ENCODE results near the gene TBC1D21.

The TBC1D21 gene

DNA sequence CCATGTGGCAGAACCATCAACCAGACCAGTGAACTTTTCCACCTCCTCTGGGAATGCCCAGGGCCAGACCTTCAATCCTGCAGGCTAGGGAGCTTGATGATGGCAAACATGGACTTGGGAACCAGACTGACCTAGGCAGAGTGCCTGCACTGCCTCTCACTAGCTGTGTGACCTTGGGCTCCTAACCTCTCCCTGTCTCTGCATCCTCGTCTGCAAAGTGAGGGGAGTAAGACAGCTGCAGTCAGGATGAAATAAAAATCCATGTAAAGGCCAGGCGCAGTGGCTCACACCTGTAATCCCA, 35.4 kb downstream of the TBC1D21 start:
- no peak for DNase-seq (ENCODE audit: low spot score)

DNA sequence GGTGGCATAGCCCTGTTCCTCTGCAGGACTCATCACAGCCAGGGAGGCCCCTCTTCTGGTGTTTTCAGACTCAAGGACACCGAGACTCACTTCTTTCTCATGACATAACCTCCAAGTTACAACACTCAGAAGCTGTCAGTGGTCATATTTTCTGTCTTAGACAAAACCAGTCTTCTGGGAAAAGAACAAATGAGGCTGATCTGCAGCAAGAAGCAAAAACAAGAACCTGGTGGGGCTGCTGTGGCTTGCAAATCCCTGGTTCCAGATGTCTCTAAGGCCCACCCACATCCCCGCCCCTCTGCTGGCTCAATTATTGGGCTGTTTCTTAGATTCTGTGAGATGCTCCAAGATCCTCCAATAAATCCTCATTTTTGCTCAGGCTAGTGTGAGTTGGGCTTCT, 36.3 kb downstream of the TBC1D21 start:
- no peak for DNase-seq (ENCODE audit: low spot score)

DNA sequence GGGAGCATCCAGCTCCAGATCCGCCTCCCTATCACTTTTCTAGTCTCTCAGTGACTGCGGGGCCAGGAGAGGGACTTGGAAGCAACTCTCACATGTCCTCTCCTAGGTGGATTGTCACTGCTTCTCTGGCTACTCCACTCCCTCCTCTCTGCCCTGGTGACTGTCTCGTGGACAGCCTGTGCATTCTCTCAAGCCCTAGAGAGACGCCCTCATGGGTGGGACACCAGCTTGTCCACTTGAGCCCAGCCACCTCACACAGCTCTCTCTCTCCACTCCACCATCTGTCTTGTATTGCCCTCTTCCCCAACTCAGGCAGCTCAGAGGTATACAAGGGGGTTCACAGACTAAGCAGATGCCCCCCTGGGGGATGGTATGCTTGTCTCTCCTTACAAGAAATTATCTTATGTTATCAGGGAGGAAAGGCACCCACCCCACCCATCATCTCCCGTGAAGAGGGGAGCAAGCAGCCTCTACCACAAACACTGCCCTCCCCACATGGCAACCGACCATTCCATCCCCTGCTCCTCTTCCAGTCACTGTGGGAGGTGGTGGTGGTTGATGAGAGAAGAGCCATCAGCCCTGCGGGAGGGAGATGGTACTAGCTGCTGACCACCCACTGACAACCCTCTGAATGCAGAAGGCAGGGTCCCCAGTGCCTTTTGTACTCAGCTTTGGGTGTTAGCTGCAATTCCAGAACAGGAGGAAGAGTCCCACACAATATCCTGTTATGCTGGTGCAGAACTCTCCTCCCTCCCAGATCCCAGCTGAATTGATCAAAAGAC, 37.3 kb downstream of the TBC1D21 start:
- no peak for DNase-seq (ENCODE audit: low spot score)

DNA sequence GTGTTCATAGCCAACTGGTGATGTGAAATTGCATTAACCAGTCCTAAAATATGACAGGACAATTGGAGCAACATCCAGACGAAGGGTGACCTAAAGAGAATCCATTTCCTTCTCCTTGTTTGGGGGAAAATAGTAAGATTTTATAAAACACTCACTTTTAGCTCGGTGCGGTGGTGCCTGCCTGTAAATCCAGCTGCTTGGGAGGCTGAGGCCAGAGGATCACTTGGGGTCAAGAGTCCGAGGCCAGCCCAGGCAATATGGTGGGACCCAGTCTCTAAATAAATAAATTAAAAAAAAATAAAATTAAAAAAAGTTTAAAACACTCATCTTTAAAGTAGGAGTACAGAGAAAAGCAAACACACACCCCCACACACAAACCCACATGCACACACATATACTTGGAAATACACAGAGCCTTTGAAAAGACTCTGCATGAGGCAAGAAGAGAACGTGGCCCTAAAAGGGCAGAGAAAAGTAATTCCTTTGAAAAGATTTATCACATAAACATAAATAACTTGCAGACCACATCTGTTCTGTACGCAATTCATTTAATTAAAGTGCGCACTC, 38.7 kb downstream of the TBC1D21 start:
- no peak for DNase-seq (ENCODE audit: low spot score)

DNA sequence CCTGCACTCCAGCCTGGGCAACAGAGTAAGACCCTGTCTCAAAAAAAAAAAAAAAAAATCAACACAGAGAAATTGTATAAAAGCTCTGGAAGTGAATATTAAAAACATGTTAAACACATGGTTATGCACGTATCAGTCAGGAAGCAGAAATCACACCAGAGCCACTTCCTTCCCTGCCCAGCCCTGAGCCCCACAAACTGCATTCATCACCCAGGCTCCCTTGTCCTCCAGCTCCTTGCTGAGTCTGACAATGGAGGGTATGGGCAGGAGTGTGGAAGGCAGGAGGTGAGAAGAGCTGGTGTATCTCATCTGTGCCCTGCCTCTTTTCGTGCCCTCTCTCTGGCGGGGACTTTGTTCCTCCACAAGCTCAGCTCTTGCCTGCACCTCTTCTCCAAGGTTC, 40.8 kb downstream of the TBC1D21 start:
- no peak for DNase-seq (ENCODE audit: low spot score)

DNA sequence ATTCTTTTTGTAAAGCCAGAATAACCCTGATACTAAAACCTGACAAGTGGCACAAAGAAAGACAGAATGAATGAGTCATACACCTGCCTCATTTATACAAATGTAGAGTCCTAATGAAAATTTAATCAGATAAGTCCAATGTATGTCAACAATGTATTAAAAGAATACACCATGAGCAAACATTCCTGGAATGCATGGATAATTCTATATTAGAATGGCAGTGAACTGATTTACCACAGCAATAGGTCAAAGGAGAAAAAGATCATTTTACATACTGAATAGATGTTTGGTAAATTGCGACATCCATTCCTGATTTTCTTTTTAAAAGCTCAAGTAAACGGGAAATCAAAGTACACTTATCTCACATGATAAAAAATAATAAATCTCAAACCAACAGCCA, 41.7 kb downstream of the TBC1D21 start:
- no peak for DNase-seq (ENCODE audit: low spot score)

DNA sequence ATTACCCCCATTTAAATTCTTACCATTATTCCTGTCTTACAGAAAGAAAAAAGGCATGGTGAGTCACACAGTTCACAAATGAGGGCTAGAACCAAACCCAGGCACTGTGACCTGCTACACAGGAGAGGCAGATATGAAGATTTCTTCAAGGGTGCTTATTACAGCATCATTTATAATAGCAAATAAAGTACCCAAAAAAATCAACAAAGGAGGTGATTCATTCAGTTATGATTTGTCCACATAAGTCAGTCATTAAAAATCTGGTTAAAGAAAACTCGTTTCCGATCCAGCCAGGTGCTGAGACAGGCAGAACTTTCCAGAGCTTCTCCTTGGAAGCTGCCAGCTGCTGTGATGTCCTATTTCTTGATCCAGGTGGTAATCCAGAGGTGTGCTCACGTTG, 45.4 kb downstream of the TBC1D21 start:
- DNase-seq (ENCODE audit: low spot score) = no peak

DNA sequence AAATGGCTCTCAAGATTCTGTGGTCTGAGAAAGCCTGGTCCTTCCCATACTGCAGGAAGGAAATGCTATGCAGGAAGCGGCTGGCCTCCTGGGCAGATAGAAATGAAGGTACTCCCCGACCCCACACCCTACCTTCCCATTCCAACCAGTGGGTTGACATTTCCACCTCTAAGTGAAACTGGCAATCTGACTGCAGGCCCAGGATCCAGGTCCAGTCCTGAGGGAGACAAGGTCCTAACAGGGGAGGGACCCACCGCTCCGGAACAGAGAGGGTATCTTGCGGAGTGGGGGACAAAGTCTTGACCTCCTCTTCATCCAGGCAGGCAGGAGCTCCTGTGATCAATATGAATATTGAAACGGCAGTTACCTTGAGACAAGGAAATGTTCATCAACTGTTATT, 46.3 kb downstream of the TBC1D21 start:
- no peak for DNase-seq (ENCODE audit: low spot score)

DNA sequence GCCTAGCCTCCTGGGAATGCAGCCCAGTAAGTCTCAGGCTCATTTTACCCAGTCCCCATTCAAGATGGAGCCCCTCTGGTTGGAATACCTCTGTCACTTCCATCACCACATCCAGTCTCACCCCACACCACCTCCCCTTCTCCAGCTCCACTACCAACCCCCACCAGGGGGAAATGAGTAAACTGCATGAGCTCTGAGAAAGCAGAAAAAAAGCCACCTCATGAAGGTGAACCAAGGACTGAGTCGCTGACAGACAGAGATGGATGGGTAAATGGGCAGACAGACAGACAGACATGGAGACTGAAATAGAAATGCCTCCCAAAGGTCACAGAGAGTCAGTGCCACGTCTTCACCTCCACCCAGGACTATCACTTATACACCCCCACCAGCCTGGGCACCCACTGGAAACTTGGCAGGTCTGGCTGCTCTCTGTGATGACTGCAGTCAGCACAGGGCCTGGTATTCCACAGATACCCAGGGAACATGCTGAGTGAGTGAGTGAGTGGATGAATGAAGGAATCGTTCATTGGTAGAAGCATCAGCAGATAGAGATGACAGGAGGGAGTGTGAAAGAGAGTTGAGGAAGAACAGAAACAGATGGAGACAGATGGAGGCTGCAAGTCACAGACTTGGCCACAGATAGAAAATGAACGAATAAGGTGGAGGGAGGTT, 48.0 kb downstream of the TBC1D21 start:
- DNase-seq (ENCODE audit: low spot score) = no peak

DNA sequence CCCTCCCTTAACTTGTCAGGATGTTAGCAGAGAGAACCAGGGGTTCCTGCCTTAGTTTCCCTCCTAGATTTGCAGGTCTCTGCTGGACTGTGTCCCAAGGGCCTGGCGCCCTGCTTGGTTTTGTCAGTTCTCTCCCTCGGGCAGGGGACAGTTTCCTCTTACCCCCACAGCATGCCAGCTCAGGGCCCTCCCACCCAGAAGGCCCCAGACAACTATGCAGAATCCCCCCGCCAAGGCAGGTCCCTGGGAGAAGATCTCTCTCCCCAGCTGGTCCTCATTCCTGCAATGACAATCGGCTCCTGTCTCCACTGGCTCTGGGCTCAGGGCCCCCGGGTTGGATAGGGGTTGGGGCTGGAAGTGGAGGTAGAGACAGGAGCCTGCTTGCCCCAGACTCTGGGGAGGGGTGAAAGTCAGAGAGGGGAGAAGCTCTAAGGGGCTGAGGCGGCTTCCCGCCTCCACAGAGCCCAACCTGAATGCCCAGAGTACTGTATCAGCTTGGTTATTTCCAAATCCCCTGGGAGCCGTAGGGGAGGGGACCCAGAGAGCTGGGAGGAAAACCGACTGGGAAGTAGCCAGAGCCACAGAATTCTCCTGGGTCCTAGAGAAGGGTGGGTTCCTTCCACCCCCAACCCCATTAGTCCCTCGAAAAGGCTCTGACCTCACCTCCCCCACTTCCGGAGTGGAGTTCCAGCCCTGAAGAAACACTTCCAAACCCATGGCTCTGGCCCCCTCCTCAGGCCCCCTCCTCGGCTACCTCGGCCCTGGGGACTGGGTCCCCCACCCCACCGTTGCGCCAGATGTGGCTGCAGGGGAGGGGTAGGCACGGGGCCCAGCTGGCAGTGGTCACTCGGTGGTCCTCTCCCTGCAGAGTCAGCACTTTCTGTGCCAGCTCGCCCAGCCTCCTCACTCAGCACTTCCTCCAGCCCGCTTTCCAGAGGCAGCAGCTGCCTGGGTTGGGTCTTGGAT, 49.1 kb downstream of the TBC1D21 start:
- DNase-seq (ENCODE audit: low spot score) = no peak

DNA sequence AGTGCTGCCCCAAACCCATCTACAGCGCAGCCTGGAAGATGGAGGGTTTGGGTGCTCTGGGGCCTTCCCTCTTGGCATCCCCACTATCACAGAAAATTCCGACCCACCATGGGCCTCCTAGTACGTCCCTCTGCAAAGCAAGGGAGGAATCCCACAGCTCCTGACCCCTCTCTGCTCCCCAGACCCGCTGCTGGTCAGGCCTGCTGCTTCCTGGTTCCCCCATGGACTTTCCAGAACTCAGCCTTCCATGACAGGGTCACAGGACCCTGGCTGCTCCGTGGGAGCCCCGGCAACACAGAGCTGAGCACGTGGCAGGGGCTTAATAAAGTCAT, 49.8 kb downstream of the TBC1D21 start:
- DNase-seq (ENCODE audit: low spot score) = no peak

DNA sequence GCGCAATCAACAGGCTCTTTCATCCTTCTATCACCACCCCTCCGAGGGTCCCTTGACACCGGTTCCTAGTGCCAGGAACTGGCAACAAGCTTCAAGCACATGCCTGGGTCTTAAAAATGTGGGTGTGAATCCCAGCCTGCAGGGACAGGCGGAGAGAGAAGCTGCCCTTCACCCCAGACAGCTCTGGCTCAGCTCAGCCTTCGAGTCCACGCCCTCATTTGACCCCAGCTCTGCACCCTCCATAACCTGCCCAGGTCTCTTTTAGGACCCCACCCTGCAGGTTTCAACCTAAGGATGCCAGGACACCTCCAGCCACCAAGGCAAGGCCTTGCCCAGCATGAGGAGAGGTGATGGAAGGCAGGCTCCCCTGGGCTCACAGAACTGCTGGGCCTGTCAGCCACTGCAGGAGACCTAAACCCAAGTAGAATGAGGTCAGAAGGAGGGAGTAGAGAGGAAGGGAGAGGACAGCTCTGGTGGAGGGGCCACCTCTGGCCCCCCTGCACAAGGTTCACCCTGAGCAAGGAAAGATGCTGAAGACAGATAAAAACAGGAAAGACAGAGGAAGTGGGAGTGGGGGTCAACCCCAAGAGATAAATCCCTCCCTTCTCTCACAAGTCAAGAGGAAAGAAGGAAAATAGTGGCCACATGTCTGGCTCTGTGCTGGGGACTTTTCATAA, 50.3 kb downstream of the TBC1D21 start:
- no peak for DNase-seq (ENCODE audit: low spot score)

DNA sequence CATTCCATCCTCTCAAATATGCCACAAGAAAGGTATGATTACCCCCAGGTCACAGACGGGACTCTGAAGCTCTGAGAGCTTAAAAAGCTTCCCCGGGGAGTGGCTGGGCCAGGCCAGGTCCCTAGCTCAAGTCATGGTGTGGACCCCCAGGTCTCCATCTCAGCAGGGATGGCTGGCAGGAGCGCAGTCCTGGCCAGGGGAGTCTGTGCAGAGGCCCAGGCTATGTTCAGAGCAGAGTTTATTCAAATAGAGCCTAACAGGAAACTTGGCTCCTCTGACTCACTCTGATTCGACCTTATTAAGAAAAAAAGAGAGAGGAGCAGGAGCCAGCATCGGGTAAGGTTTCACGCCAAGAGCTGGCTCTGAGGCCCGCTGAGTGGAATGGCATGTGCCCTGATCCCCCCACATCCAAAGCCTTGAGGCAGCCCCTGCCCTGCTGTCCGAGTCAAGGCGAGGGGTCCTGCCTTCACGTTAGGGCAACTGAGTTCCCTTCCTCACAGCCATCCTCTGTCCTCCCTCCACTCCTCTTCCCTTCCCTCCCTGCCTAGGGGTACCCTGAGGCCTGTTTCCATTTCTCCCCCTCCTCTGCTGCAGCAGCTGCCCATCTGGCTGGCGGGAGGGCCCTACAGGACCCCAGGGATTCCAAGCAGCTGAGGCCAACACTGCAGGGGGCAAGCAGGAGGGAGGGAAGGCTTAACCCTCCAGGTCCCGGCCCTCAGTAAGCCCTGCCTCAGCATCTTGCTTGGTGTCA, 51.0 kb downstream of the TBC1D21 start:
- DNase-seq (ENCODE audit: low spot score) = no peak

DNA sequence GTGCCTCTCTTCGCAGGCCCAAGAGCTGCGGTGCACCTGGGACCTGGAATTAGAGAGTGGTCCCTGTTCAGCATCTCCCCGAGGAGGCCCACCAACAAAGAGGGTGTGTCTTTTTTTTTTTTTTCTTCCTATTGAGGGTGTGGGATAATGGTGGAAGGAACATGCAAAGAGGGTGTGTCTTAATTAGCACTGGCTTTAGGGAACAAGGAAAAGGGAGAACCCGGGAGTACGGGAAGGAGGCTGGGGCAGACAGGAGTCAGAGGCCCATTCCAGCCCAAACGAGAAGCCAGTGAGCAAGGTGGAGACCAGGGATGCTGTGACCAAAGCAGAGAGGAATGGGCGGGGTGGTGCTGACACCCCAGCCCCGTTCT, 52.5 kb downstream of the TBC1D21 start:
- DNase-seq (ENCODE audit: low spot score) = no peak

DNA sequence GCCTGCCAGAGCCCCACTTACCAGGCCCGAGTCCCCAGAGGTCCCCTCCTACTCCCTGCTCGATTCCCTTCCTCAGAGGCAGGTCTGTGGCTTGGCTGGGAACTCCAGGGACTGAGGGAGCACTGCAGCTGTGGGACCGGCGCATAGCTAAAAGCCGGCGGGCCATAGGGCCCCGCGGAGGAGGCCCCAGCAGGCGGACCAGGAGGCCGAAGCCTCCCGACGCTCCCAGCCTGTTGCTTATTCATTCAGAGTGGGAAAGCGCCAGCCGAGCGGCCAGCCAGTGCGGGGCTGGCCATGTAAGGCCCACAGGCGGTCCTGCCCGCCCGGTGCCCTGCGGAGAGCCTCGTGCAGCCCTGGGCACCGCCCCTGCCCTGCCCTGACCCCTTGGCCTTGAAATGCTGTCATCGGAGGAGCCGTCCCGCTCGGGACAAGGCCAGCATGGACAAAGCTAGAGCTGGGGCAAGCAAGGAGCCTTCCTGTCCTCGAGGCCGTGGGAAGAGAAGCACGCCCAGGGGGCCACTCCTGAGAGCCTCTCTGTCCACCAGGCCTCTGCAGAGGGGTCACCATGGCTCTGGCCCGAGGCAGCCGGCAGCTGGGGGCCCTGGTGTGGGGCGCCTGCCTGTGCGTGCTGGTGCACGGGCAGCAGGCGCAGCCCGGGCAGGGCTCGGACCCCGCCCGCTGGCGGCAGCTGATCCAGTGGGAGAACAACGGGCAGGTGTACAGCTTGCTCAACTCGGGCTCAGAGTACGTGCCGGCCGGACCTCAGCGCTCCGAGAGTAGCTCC, 53.0 kb downstream of the TBC1D21 start, which contains the start of gene LOXL1:
Gene LOXL1 (plus strand): TSS at position 244 of the 784 bp plus-strand sequence. CDS start 322 bp downstream, at position 566.
- peak; percentile 84 for DNase-seq (ENCODE audit: low spot score)

DNA sequence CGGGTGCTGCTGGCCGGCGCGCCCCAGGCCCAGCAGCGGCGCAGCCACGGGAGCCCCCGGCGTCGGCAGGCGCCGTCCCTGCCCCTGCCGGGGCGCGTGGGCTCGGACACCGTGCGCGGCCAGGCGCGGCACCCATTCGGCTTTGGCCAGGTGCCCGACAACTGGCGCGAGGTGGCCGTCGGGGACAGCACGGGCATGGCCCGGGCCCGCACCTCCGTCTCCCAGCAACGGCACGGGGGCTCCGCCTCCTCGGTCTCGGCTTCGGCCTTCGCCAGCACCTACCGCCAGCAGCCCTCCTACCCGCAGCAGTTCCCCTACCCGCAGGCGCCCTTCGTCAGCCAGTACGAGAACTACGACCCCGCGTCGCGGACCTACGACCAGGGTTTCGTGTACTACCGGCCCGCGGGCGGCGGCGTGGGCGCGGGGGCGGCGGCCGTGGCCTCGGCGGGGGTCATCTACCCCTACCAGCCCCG, 53.7 kb downstream of the TBC1D21 start:
- peak; percentile 76 for DNase-seq (ENCODE audit: low spot score)

DNA sequence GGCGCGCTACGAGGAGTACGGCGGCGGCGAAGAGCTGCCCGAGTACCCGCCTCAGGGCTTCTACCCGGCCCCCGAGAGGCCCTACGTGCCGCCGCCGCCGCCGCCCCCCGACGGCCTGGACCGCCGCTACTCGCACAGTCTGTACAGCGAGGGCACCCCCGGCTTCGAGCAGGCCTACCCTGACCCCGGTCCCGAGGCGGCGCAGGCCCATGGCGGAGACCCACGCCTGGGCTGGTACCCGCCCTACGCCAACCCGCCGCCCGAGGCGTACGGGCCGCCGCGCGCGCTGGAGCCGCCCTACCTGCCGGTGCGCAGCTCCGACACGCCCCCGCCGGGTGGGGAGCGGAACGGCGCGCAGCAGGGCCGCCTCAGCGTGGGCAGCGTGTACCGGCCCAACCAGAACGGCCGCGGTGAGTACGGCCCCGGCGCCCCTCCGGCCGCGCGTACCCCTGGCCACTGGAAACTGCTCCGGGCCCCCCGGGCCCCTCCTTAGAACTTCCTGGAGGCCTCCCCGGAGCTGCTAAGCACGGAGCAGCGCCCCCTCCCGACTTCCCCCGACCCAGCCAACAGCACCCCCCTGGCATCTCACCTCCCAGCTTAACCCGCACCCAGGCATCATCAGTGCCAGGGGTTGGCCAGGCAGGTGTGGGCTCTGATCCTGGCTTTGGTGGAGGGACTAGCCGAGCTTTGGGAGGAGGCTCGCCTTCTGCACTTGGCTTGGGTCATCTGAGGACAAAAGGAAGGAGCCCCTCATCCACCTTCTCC, 54.3 kb downstream of the TBC1D21 start:
- DNase-seq (ENCODE audit: low spot score) = peak; percentile 68

DNA sequence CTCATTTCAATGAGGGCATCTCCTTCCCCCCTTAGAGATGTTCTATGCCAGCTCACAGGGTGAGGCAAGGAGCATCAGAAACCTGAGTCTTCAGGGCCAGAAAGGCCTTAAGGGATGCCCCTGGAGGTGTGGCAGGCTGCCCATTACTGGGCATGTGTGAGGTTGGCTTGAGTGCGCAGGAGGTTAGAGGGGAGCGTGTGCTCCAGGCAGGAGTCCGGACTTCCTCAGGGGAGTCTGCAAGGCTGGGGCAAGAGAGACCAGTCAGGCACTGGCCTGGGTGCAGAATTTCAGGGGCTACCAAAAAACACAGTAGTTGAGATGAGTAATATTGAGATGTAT, 54.8 kb downstream of the TBC1D21 start:
- no peak for DNase-seq (ENCODE audit: low spot score)

DNA sequence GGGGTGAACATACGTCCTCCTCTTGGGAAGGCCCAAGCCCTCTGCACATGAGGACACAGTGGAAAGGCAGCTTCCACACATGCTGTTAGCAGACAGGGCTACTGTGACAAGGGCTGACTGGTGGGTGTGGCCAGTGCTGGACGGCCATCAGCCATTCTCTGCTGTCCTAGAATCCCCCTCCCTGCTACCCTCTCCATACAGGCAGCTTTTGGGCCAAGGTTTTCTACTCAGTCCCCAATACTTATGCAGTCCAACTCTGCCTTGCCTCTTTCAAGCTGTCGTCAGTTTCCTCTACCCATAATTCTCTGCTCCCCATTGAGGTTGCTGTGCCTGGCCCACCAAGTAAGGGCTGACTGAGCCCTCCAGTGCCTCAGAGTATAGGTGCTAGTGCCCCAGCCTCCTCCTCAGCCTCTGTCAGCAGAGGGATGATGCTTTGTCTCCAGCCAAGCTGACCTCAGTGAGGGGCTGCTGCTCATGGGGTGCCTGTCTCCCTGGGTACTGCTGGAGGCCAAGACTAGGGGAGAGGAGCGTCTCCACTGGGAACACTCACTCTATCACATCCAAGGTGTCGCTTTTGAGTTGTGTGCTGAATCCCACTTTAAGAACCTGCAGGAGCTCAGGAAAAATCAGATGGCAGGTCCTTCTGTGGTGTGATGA, 55.7 kb downstream of the TBC1D21 start:
- no peak for DNase-seq (ENCODE audit: low spot score)

Data from SW480 (cell line).